ENCODE data around the gene SORL1. TPM values are rescaled to one million over a fixed set of nuclear protein-coding genes. Genes with fewer than 3 reads are reported as not detected.

SORL1 gene
- total and polyA plus RNA-seq, 2 of the 13 experiments (the other 11 are each of a cell fraction or from before 2014, with no cell fraction given), result 21.3 to 148 TPM

GRCh38 chr11:121634889-121635288 lies 182.8 kb downstream of the SORL1 start:
- ChIA-PET POLR2A (no interaction called here), CTCF (ENCODE audit: low intra/inter-chr PET ratio, low total read pairs) (no interaction called here)
- no peak overlapping the region for H2AFZ ChIP-seq (ENCODE audit: low read length)
- H3K4me1 ChIP-seq (ENCODE audit: insufficient read depth, low read length), result no peaks in the 10 kb centered on the region
- intact Hi-C loops (cut with micrococcal nuclease; ENCODE audit: unreplicated experiment), result no loop called here
- peaks cover 10 to 11% of the 10 kb centered on the region in 2 experiments; a peak in 4 of 5 replicates for H3K36me3 ChIP-seq (replicated peaks in 1 of 2; ENCODE audit: control insufficient read depth in 1 of 2, insufficient read depth in 2 of 2, low read length in 2 of 2)
- H4K20me1 ChIP-seq (ENCODE audit: insufficient read depth, low read length), result 0 out of 2 replicates have a peak, but pooled peaks cover 2% of the 10 kb centered on the region
- no peak overlapping the region for H3K4me2 ChIP-seq (ENCODE audit: low read depth, low read length)
- no TSS peak for BruUV-seq (replicated peaks)
- H3K27ac ChIP-seq (ENCODE audit: extremely low read length, insufficient read depth, low read length), result no peak overlapping the region
- FAIRE-seq (no peak), DNase-seq (ENCODE audit: low spot score) (no peak), ATAC-seq (peak; percentile 56; the same call in 1 of the 3 replicates)
- no peak overlapping the region for H3K4me3 ChIP-seq (replicated peaks in 1 of 3; ENCODE audit: insufficient read depth in 1 of 3, low read depth in 2 of 3, low read length in 3 of 3)
- no peaks in the 10 kb centered on the region for H3K27me3 ChIP-seq (ENCODE audit: control insufficient read depth in 1 of 2, insufficient read depth in 2 of 2, low read length in 2 of 2)
- no peak for TF ChIP-seq CAMTA2 (CRISPR knock-in tag; IDR thresholded peaks at IDR 0.05; ENCODE audit: borderline replicate concordance)
- TF ChIP-seq HNRNPH1 (optimal IDR thresholded peaks at IDR 0.05; ENCODE audit: low read depth, low read length), result no peak
- TF ChIP-seq TCF7L2 (IDR thresholded peaks at IDR 0.05; ENCODE audit: low read depth, low read length), result no peak
- no peak for TF ChIP-seq AKAP8 (CRISPR knock-in tag; IDR thresholded peaks at IDR 0.05)
- TF ChIP-seq ZNF781 (CRISPR knock-in tag; IDR thresholded peaks at IDR 0.05; ENCODE audit: borderline replicate concordance, not compliant biosample characterization), result no peak
- no peak for TF ChIP-seq ARNTL (CRISPR knock-in tag; IDR thresholded peaks at IDR 0.05)
- TF ChIP-seq RCOR2 (CRISPR knock-in tag; IDR thresholded peaks at IDR 0.05), result no peak
- no peak for TF ChIP-seq JUNB (CRISPR knock-in tag; IDR thresholded peaks at IDR 0.05; ENCODE audit: borderline replicate concordance)
- TF ChIP-seq ETV5 (CRISPR knock-in tag; IDR thresholded peaks at IDR 0.05; ENCODE audit: borderline replicate concordance), result no peak
- no peak for TF ChIP-seq POLR2AphosphoS2 (IDR thresholded peaks at IDR 0.05; ENCODE audit: low read depth, low read length)
- no peak for TF ChIP-seq ZNF720 (CRISPR knock-in tag; IDR thresholded peaks at IDR 0.05)
- TF ChIP-seq ZNF484 (CRISPR knock-in tag; IDR thresholded peaks at IDR 0.05; ENCODE audit: borderline replicate concordance, low read depth), result no peak
- in situ Hi-C loops (cut with HindIII; ENCODE audit: extremely low pct_ligation_motif_present, low pct_unique_long_range_greater_than_20kb), result no loop called here
- no peak overlapping the region for H3K9ac ChIP-seq (ENCODE audit: insufficient read depth, low read depth, low read length)
- H3K9me3 ChIP-seq (ENCODE audit: low read length), result no peaks in the 10 kb centered on the region
- H3K79me2 ChIP-seq (ENCODE audit: insufficient read depth, low read length), result no peaks in the 10 kb centered on the region
- 90% methylated on average over 7 of the region's 7 CpGs for WGBS (ENCODE audit: low lambda C conversion rate)

All from HepG2 (cell line).